ENCODE results near the gene PLK1. TPM values are rescaled to one million over a fixed set of nuclear protein-coding genes. Genes with fewer than 3 reads are reported as not detected.

The PLK1 gene
- total and polyA plus RNA-seq, 2 of the 13 experiments (the other 11 are each of a cell fraction or from before 2014, with no cell fraction given), result 71.5 to 76.3 TPM

DNA sequence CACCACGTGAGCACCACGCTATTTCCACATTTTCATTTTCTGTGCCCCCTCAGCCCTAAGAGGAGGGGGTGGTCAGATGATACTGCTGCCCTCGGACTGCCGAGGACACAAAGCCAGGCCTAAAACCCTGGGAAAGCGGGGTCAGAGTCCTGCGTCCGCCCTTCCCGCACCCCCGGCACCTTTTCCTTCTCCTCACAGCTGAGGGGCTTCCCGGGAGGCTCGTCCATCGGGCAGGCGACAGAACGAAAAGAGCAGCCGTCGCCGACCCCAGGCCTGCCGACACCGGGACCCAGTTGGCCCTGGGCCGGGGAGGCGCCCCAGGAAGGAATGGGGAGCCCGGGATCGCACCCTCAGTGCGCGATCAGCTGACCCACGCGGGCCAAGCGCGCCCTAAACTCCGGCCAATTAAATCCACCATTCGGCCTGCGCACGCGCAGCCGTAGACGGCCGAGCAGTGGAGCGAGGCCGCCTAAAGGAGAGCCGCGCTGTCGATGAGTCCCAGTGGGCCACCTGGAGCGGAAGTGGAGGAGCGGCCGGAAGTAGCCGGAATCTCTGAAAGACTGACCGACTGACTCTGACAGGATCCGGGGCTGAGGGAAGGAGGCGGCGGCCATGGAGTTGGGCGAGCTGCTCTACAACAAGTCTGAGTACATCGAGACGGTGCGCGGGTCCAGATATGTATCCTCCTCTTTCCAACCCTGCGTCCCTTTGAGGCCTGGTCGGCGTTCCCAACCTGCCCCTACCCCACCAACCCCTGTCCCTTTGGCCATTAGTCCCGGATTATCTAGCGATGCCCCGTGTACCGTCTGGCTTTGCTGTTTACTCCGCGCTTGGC is 37.5 kb upstream of the PLK1 start, which contains the start of the genes DCTN5 and PALB2 (continued):
- TF ChIP-seq, protein P1, sequence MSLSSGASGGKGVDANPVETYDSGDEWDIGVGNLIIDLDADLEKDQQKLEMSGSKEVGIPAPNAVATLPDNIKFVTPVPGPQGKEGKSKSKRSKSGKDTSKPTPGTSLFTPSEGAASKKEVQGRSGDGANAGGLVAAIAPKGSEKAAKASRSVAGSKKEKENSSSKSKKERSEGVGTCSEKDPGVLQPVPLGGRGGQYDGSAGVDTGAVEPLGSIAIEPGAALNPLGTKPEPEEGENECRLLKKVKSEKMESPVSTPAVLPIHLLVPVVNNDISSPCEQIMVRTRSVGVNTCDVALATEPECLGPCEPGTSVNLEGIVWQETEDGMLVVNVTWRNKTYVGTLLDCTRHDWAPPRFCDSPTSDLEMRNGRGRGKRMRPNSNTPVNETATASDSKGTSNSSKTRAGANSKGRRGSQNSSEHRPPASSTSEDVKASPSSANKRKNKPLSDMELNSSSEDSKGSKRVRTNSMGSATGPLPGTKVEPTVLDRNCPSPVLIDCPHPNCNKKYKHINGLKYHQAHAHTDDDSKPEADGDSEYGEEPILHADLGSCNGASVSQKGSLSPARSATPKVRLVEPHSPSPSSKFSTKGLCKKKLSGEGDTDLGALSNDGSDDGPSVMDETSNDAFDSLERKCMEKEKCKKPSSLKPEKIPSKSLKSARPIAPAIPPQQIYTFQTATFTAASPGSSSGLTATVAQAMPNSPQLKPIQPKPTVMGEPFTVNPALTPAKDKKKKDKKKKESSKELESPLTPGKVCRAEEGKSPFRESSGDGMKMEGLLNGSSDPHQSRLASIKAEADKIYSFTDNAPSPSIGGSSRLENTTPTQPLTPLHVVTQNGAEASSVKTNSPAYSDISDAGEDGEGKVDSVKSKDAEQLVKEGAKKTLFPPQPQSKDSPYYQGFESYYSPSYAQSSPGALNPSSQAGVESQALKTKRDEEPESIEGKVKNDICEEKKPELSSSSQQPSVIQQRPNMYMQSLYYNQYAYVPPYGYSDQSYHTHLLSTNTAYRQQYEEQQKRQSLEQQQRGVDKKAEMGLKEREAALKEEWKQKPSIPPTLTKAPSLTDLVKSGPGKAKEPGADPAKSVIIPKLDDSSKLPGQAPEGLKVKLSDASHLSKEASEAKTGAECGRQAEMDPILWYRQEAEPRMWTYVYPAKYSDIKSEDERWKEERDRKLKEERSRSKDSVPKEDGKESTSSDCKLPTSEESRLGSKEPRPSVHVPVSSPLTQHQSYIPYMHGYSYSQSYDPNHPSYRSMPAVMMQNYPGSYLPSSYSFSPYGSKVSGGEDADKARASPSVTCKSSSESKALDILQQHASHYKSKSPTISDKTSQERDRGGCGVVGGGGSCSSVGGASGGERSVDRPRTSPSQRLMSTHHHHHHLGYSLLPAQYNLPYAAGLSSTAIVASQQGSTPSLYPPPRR (CRISPR knock-in tag; IDR thresholded peaks at IDR 0.05; ENCODE audit: borderline replicate concordance), result peak; percentile 86
- TF ChIP-seq, protein P2, sequence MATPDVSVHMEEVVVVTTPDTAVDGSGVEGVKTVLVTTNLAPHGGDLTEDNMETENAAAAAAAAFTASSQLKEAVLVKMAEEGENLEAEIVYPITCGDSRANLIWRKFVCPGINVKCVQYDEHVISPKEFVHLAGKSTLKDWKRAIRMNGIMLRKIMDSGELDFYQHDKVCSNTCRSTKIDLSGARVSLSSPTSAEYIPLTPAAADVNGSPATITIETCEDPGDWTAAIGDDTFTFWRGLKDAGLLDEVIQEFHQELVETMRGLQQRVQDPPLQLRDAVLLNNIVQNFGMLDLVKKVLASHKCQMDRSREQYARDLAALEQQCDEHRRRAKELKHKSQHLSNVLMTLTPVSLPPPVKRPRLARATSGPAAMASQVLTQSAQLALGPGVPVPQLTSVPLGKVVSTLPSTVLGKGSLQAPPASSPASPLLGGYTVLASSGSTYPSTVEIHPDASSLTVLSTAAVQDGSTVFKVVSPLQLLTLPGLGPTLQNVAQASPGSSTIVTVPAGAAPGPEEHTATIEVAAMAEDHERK (CRISPR knock-in tag; IDR thresholded peaks at IDR 0.05; ENCODE audit: low read depth), result peak; percentile 87
- no peak for TF ChIP-seq SCMH1 (CRISPR knock-in tag; IDR thresholded peaks at IDR 0.05; ENCODE audit: borderline replicate concordance)
- TF ChIP-seq, protein P3, sequence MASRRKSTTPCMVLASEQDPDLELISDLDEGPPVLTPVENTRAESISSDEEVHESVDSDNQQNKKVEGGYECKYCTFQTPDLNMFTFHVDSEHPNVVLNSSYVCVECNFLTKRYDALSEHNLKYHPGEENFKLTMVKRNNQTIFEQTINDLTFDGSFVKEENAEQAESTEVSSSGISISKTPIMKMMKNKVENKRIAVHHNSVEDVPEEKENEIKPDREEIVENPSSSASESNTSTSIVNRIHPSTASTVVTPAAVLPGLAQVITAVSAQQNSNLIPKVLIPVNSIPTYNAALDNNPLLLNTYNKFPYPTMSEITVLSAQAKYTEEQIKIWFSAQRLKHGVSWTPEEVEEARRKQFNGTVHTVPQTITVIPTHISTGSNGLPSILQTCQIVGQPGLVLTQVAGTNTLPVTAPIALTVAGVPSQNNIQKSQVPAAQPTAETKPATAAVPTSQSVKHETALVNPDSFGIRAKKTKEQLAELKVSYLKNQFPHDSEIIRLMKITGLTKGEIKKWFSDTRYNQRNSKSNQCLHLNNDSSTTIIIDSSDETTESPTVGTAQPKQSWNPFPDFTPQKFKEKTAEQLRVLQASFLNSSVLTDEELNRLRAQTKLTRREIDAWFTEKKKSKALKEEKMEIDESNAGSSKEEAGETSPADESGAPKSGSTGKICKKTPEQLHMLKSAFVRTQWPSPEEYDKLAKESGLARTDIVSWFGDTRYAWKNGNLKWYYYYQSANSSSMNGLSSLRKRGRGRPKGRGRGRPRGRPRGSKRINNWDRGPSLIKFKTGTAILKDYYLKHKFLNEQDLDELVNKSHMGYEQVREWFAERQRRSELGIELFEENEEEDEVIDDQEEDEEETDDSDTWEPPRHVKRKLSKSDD (CRISPR knock-in tag; IDR thresholded peaks at IDR 0.05; ENCODE audit: low read depth), result peak; percentile 46; the same call in 1 of the 2 replicates
- no peak for TF ChIP-seq MAFG (CRISPR knock-in tag; IDR thresholded peaks at IDR 0.05)
- TF ChIP-seq CBX5 (CRISPR knock-in tag; IDR thresholded peaks at IDR 0.05; ENCODE audit: borderline replicate concordance), result no peak; the same call in 1 of the 2 replicates
- TF ChIP-seq ZNF616 (CRISPR knock-in tag; IDR thresholded peaks at IDR 0.05; ENCODE audit: low read depth), result no peak
- TF ChIP-seq ZNF746 (CRISPR knock-in tag; IDR thresholded peaks at IDR 0.05), result peak; percentile 95
- no peak for TF ChIP-seq NONO (IDR thresholded peaks at IDR 0.05)
- peak; percentile 98 for TF ChIP-seq NONO (CRISPR knock-in tag; conservative IDR thresholded peaks at IDR 0.05)
- TF ChIP-seq CBX2 (IDR thresholded peaks at IDR 0.05; ENCODE audit: low read depth, low read length), result no peak
- TF ChIP-seq CBX2 (CRISPR knock-in tag; IDR thresholded peaks at IDR 0.05; ENCODE audit: low read depth), result no peak
- TF ChIP-seq REPIN1 (CRISPR knock-in tag; IDR thresholded peaks at IDR 0.05; ENCODE audit: borderline replicate concordance, low read depth), result peak; percentile 99
- no peak for TF ChIP-seq ZNF577 (CRISPR knock-in tag; IDR thresholded peaks at IDR 0.05; ENCODE audit: borderline replicate concordance, low read depth)
- TF ChIP-seq XBP1 (CRISPR knock-in tag; IDR thresholded peaks at IDR 0.05), result no peak
- TF ChIP-seq ZNF10 (CRISPR knock-in tag; IDR thresholded peaks at IDR 0.05; ENCODE audit: borderline replicate concordance, low read depth), result no peak
- 0 out of 2 replicates have a peak, but pooled peaks have one; percentile 29 for TF ChIP-seq ZNF34 (CRISPR knock-in tag; IDR thresholded peaks at IDR 0.05; ENCODE audit: borderline replicate concordance)

Measured in HepG2 (cell line).